HG03045 (cell line): ENCODE results near the gene UBALD1.
A peak's percentile ranks its signal among the peaks of the same experiment; 100 is the strongest.

ENCODE experiments used
- ATAC-seq: cut with Tn5 transposase; IDR thresholded peaks from one replicate; pipeline ENCODE4 v1.9.1; 2021; ENCODE audit warnings: mild to moderate bottlenecking, moderate library complexity; ENCODE audit not compliant: unreplicated experiment

UBALD1 gene

GRCh38 chr16:4646773-4647643, 32.3 kb upstream of the UBALD1 start:
- ATAC-seq = no peak

GRCh38 chr16:4641895-4642294, 27.2 kb upstream of the UBALD1 start:
- no peak for ATAC-seq

GRCh38 chr16:4641306-4641687, 26.6 kb upstream of the UBALD1 start:
- no peak for ATAC-seq

DNA sequence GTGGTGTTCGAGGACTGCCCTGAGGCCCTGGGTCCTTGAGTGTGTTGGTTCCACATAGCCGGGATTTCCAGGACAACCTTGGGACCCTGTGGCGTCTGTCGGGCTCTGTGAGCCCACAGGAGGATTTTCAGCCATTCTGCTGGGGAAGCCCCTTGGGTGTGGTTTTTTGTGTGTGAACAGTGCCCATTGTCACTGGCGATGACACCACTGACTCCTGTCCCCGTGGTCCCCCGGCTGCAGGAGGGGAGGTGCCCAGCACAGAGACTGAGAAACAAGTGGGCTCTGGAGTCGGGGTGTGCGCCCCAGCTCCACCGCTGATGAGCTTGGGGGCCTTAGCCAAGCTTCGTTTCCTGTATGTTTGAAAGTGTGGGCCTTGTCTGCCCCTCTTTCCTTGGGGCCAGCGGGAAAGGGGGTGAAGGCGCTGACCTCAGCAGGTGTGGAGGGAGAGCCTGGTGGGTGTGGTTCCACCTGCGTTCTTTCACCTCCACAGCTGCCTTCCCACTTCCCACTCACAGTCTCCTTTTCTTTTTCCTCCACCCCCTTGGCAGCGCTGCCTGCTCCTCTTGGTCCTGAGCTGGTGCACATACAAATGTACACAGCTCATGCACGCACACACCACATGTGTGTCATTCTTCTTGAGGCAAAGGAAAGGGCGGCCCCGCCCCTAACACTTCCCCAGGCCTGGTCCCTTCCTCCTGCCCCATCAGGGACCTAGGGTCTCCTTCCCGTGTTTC, 26.1 kb upstream of the UBALD1 start:
- no peak for ATAC-seq

- no peak for ATAC-seq
Measured at GRCh38 chr16:4639899-4640509, 25.3 kb upstream of the UBALD1 start.

- no peak for ATAC-seq
Measured at GRCh38 chr16:4637501-4638166, 22.9 kb upstream of the UBALD1 start.

GRCh38 chr16:4636196-4636595, 21.5 kb upstream of the UBALD1 start:
- ATAC-seq = no peak

GRCh38 chr16:4634768-4635167, 20.1 kb upstream of the UBALD1 start:
- no peak for ATAC-seq

DNA sequence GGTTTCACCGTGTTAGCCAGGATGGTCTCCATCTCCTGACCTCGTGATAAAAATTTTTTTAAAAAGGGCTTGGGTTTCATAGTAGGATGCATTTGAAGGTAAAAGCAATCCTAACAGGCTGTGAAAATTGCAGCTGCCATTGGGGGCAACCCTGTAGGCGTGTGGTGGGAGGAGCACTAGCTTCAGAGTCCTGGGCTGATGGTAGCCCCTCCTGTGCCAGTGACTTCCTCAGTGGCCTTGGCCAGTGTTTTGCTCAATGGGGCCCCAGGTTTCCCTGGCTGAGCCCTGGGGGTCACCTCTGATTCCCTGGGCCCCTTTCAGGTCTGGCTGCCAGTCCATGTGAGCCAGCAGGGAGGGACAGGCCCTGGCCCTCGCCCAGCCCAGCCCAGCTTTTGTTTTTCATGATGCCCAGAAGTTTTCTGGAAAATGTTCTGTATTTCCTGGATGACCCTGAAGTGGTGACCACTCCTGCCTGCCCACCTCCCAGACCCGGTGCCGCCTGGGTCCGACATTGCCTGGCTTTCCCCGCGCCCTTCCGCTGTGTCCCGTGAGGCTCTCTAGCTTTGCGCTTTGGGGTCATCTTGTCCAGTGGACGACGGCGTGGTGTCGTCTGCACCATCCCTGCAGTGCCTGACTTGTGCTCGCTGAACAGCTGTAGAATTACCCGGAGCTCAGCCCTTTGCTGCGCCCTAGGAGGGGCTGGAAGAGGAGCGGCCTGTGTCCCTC, 19.4 kb upstream of the UBALD1 start:
- no peak for ATAC-seq

GRCh38 chr16:4631444-4631843, 16.8 kb upstream of the UBALD1 start:
- ATAC-seq = no peak

DNA sequence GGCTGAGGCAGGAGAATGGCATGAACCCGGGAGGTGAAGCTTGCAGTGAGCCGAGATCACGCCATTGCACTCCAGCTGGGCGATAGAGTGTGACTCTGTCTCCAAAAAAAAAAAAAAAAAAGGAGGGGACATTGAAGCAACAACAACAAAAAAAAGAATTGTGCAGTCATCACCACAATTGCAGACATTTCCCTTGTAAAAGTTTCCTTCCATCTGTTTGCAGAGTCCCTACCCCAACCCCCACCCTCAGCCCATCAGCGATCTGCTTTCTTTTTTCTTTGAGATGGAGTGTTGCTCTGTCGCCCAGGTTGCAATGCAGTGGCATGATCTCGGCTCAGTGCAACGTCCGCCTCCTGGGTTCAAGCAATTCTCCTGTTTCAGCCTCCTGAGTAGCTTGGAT, 13.6 kb upstream of the UBALD1 start:
- no peak for ATAC-seq

DNA sequence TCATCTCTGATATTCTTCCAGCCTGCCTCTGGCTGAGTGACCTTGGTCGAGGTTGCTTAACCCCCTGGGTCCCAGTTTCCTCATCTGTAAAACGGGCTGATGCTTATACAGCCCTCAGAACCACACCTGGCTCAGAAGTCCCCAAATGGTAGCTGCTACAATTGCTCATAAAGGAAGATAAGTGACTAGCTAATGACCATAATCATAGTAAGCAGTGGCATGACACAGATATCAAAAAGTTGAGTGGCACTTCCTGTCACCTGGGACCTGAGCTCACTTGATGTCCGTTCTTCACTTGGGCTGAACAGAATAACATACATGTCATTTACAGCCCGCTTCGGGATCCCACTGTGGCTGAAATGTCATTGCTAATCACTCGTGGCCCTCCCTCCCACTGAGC, 11.7 kb upstream of the UBALD1 start:
- no peak for ATAC-seq

DNA sequence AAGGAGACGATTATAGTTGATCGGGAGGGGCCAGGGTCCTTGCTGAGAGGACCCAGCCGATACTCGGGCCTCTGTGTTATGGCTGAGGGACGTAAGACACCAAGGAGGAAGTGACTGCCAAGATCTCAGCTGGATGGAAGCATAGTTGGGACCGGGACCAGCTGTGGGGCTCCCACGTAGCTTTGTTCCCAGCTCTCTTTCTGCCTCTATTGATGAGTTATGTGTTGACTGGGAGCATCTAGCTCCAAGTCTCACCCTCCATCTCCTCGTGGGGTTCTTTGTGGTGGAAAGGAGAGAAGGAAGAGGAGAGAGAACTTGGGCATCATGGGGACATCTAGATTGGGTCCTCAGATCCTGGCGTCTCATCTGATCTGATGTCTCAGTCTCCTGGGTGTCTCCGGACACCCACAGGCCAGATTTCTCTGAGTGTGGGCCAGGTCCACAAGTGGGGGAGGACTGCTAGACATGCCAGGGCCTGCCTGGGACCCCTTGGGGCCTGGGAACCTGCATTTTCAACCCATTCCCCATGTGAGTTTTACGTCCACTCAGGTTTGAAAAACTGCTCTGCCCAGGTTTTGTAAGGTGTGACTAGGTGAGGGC, 11.0 kb upstream of the UBALD1 start:
- no peak for ATAC-seq

DNA sequence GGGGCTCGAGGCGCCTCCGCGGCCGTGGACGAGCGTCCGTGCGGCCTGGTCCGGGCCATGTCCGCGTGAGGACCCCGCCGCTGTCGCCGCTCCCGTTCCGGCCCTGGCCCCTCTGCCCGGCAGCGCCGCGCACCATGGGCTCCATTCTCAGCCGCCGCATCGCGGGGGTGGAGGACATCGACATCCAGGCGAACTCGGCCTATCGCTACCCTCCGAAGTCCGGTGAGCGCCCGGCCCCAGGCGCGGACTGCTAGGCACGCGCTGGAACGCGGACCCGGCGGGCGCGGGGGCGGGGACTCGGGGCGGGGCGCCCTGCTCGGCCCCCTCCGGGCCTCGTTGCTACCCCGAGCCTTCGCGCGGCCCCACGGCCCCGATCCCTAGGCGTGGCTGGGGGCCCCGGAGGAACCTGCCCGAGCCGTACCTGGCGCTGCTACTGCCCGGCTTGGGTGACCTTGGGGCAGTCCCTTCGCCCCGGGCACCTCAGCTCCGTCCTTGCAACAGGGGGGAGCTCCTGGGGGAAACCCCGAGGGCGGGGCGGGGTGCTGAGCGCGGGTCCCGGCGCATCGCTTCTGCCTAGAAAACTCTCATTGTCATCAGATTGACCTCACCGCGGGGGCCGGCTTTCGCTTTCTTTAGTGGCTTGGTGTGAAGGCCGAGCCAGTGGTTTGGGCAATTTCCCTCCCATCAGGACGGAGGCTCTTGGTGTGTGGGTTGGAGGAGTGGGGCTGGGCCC, 10.3 kb upstream of the UBALD1 start:
- ATAC-seq = peak; percentile 57

- ATAC-seq = peak; percentile 74
Measured at GRCh38 chr16:4624015-4624826, 9.5 kb upstream of the UBALD1 start, which contains the start of gene MGRN1. Gene MGRN1 (plus strand): TSS chr16:4624826. CDS start chr16:4624961, 135 bp downstream.

- no peak for ATAC-seq
Measured at GRCh38 chr16:4623593-4623992, 8.9 kb upstream of the UBALD1 start.

GRCh38 chr16:4618645-4619418, 4.1 kb upstream of the UBALD1 start:
- ATAC-seq = no peak

- ATAC-seq = no peak
Measured at GRCh38 chr16:4617880-4618279, 3.2 kb upstream of the UBALD1 start.
